HepG2 (cell line): Measurements from ENCODE around the gene CTF1. TPM values are rescaled to one million over a fixed set of nuclear protein-coding genes. Genes with fewer than 3 reads are reported as not detected.

ENCODE experiments used
- CSRNP2 ChIP-seq: sonication (generic); formaldehyde crosslinking; conservative IDR thresholded peaks from 2 replicates; pipeline ENCODE4 v1.8.0; 2022; ENCODE audit warnings: low read depth, missing genetic modification reagents
- DPF2 ChIP-seq: sonication (generic); formaldehyde crosslinking; IDR thresholded peaks from 2 replicates; pipeline ENCODE4 v1.4.0; 2020; ENCODE audit warnings: mild to moderate bottlenecking, low read depth, missing genetic modification reagents, borderline replicate concordance
- KIAA2018 ChIP-seq: sonication (generic); formaldehyde crosslinking; IDR thresholded peaks from 2 replicates; pipeline ENCODE4 v1.5.0; 2020; ENCODE audit warnings: mild to moderate bottlenecking, missing genetic modification reagents, borderline replicate concordance
- RBM22 ChIP-seq: fragments of 200-400 bp; formaldehyde crosslinking; optimal IDR thresholded peaks from 2 replicates; pipeline ENCODE3; 2017; ENCODE audit warnings: mild to moderate bottlenecking, low read length, moderate library complexity
- RNF219 ChIP-seq: sonication (generic); formaldehyde crosslinking; IDR thresholded peaks from 2 replicates; pipeline ENCODE4 v1.5.0; 2020; ENCODE audit warnings: mild to moderate bottlenecking, missing genetic modification reagents
- ZMYM2 ChIP-seq: sonication (generic); formaldehyde crosslinking; IDR thresholded peaks from 2 replicates; pipeline ENCODE4 v1.8.0; 2022; ENCODE audit warnings: mild to moderate bottlenecking, missing genetic modification reagents
- ZNF207 ChIP-seq: fragments of 450-650 bp; IDR thresholded peaks from 2 replicates; pipeline ENCODE4 v1.6.1; 2016; ENCODE audit warnings: antibody characterized with exemption, borderline replicate concordance
- ZNF609 ChIP-seq: sonication (generic); formaldehyde crosslinking; IDR thresholded peaks from 2 replicates; pipeline ENCODE4 v1.4.0; 2020; ENCODE audit warnings: mild to moderate bottlenecking, missing genetic modification reagents, borderline replicate concordance
- ZSCAN29 ChIP-seq: sonication (generic); formaldehyde crosslinking; conservative IDR thresholded peaks from 2 replicates; pipeline ENCODE4 v1.4.0; 2020; ENCODE audit warnings: mild to moderate bottlenecking, missing genetic modification reagents
- polyA plus RNA-seq, 8 experiments: library from polyadenylated mRNA; depleted of rRNA in 3 of 8; stranded (reverse) in 7 of 8; unstranded in 1 of 8; fragments of >200 nt; fragmentation: Illumina TruSeq in 4 of 8; extraction: Trizol in 4 of 8; gene quantifications; 2 replicates each; pipeline versions ENCODE4 v1.2.1 to v1.2.3, GENCODE V29; 2011 to 2016; ENCODE audit warnings: low read depth in 4 of 8, missing spikeins in 1 of 8, mixed read lengths in 1 of 8; ENCODE audit not compliant: insufficient read depth in 1 of 8
- total RNA-seq, 5 experiments: library from RNA; depleted of rRNA; stranded (reverse); fragments of >200 nt; fragmentation: Illumina TruSeq; extraction: Trizol; gene quantifications; 2 replicates each; pipeline ENCODE4 v1.2.3, GENCODE V29; 2016; ENCODE audit warnings: low read depth in 1 of 5

CTF1 gene
- total and polyA plus RNA-seq, 2 of the 13 experiments (the other 11 are each of a cell fraction or from before 2014, with no cell fraction given) = 0.13 to 1.8 TPM

GRCh38 chr16:30874821-30875717 lies 21.3 kb upstream of the CTF1 start (continued):
- peak; percentile 80; the same call in 1 of the 2 replicates for TF ChIP-seq ZNF609 (CRISPR knock-in tag)
- peak; percentile 91; the same call in 1 of the 2 replicates for TF ChIP-seq ZSCAN29 (CRISPR knock-in tag)
- TF ChIP-seq DPF2 (CRISPR knock-in tag) = no peak; the same call in 1 of the 2 replicates
- TF ChIP-seq RNF219 (CRISPR knock-in tag) = peak; percentile 96; the same call in 1 of the 2 replicates
- peak; percentile 98 for TF ChIP-seq KIAA2018 (CRISPR knock-in tag)
- peak; percentile 74; the same call in 1 of the 2 replicates for TF ChIP-seq CSRNP2 (CRISPR knock-in tag)
- TF ChIP-seq RBM22 = no peak
- peak; percentile 86 for TF ChIP-seq ZMYM2 (CRISPR knock-in tag)
- no peak for TF ChIP-seq ZNF207
